ENCODE data around the gene AMMECR1. TPM values are rescaled to one million over a fixed set of nuclear protein-coding genes. Genes with fewer than 3 reads are reported as not detected.

Gene AMMECR1
- total RNA-seq, result 10 to 100 TPM in 1 of 4 donors, 1 to 10 TPM in 3; 1.0 to 12.1 (median 6.9) TPM

- Histone ChIP-seq H3K36me3 (no peaks in the 10 kb centered on the region), H3K4me1 (no peaks in the 10 kb centered on the region), H3K27me3 (no peaks in the 10 kb centered on the region), H3K9me3 (no peaks in the 10 kb centered on the region), H3K27ac (peak within 1 kb of the TSS; percentile 85 to 91), H3K4me3 (peak within 1 kb of the TSS; percentile 60 to 77)
- peak; percentile 78 to 80 for DNase-seq
- TF ChIP-seq POLR2A (IDR thresholded peaks at IDR 0.05) (peak; percentile 50 to 71), CTCF (IDR thresholded peaks at IDR 0.05) (no peak)
- intact Hi-C loops (cut with DNase I; ENCODE audit: low total_unique reads), result no loop called here
Observed at GRCh38 chrX:110317820-110318663, at the start of gene AMMECR1. Gene AMMECR1, minus strand, starts transcription at chrX:110318085. Its CDS starts 14 bp downstream, at chrX:110318071.

GRCh38 chrX:110363244-110363643 lies 45.4 kb upstream of the AMMECR1 start:
- intact Hi-C loops (cut with DNase I; ENCODE audit: low total_unique reads), result no loop called here
- Histone ChIP-seq H3K4me1 (no peaks in the 10 kb centered on the region), H3K27me3 (no peaks in the 10 kb centered on the region), H3K9me3 (no peaks in the 10 kb centered on the region), H3K36me3 (no peaks in the 10 kb centered on the region), H3K4me3 (no peak overlapping the region), H3K27ac (no peak overlapping the region)
- no peak for DNase-seq
- TF ChIP-seq CTCF (IDR thresholded peaks at IDR 0.05), result no peak

- H3K27me3 ChIP-seq, result no peaks in the 10 kb centered on the region
- DNase-seq, result no peak
- intact Hi-C loops (cut with DNase I; ENCODE audit: low total_unique reads), result no loop called here
- no peaks in the 10 kb centered on the region for H3K4me1 ChIP-seq
- H3K36me3 ChIP-seq, result no peaks in the 10 kb centered on the region
- H3K27ac ChIP-seq, result no peak overlapping the region
- H3K4me3 ChIP-seq, result no peak overlapping the region
- TF ChIP-seq CTCF (IDR thresholded peaks at IDR 0.05) (no peak), POLR2A (IDR thresholded peaks at IDR 0.05) (no peak)
- H3K9me3 ChIP-seq, result no peaks in the 10 kb centered on the region
Observed at GRCh38 chrX:110359273-110359672, 41.4 kb upstream of the AMMECR1 start.

GRCh38 chrX:110358548-110358947 lies 40.7 kb upstream of the AMMECR1 start, which contains the start of gene RTL9:
Gene RTL9, plus strand, starts transcription at chrX:110358848. Its CDS starts 91,770 bp downstream, at chrX:110450618.
- no peak for TF ChIP-seq CTCF (IDR thresholded peaks at IDR 0.05)
- no peak for TF ChIP-seq POLR2A (IDR thresholded peaks at IDR 0.05)
- no peaks in the 10 kb centered on the region for H3K27me3 ChIP-seq
- intact Hi-C loops (cut with DNase I; ENCODE audit: low total_unique reads), result no loop called here
- no peaks in the 10 kb centered on the region for H3K9me3 ChIP-seq
- H3K36me3 ChIP-seq, result no peaks in the 10 kb centered on the region
- H3K27ac ChIP-seq, result no peak within 1 kb of the TSS
- no peaks in the 10 kb centered on the region for H3K4me1 ChIP-seq
- H3K4me3 ChIP-seq, result no peak within 1 kb of the TSS
- no peak for DNase-seq

GRCh38 chrX:110346681-110347080 lies 28.8 kb upstream of the AMMECR1 start:
- no peaks in the 10 kb centered on the region for H3K36me3 ChIP-seq
- TF ChIP-seq CTCF (IDR thresholded peaks at IDR 0.05) (no peak), POLR2A (IDR thresholded peaks at IDR 0.05) (no peak)
- no peaks in the 10 kb centered on the region for H3K9me3 ChIP-seq
- H3K4me1 ChIP-seq, result no peaks in the 10 kb centered on the region
- intact Hi-C loops (cut with DNase I; ENCODE audit: low total_unique reads), result no loop called here
- DNase-seq, result peak in 1 of 2 donors; percentile 15
- H3K27me3 ChIP-seq, result no peaks in the 10 kb centered on the region
- no peak overlapping the region for H3K27ac ChIP-seq
- H3K4me3 ChIP-seq, result no peak overlapping the region

Data from uterus (tissue), 4 donors.